Muscle of arm (tissue), 12 donors: ENCODE measurements around the gene SMIM35. TPM values are rescaled to one million over a fixed set of nuclear protein-coding genes. Genes with fewer than 3 reads are reported as not detected.

Experiments
- DNase-seq: peaks from one replicate; pipeline ENCODE4 v3.0.0-alpha.2; 2013
- polyA plus RNA-seq, 12 donors: library from polyadenylated mRNA; unstranded; fragments of 120-200 nt; gene quantifications; one replicate each; pipeline ENCODE4 v1.2.1, GENCODE V29; 2013; ENCODE audit not compliant: insufficient read length in 12 of 12

SMIM35 gene
- polyA plus RNA-seq, 12 donors = 0.11 to 0.36 (median 0.15) TPM; not detected in 4

- DNase-seq = no peak
Measured at GRCh38 chr11:118059246-118059940, 27.4 kb downstream of the SMIM35 start.

GRCh38 chr11:118058311-118059245 is 28.2 kb downstream of the SMIM35 start:
- no peak for DNase-seq

- DNase-seq = no peak
Measured at GRCh38 chr11:118057251-118058145, 29.3 kb downstream of the SMIM35 start.

GRCh38 chr11:118056806-118057205 is 30.0 kb downstream of the SMIM35 start:
- DNase-seq = no peak

GRCh38 chr11:118055966-118056365 is 30.8 kb downstream of the SMIM35 start:
- no peak for DNase-seq

GRCh38 chr11:118054712-118055640 is 31.8 kb downstream of the SMIM35 start:
- no peak for DNase-seq

GRCh38 chr11:118052581-118053206 is 34.1 kb downstream of the SMIM35 start:
- DNase-seq = no peak

- no peak for DNase-seq
Measured at GRCh38 chr11:118051611-118052461, 34.9 kb downstream of the SMIM35 start.

GRCh38 chr11:118051136-118051610 is 35.6 kb downstream of the SMIM35 start:
- no peak for DNase-seq

GRCh38 chr11:118050208-118050891 is 36.4 kb downstream of the SMIM35 start:
- no peak for DNase-seq

GRCh38 chr11:118049771-118050170 is 37.0 kb downstream of the SMIM35 start:
- DNase-seq = no peak

GRCh38 chr11:118048472-118049370 is 38.0 kb downstream of the SMIM35 start:
- no peak for DNase-seq

GRCh38 chr11:118047749-118048148 is 39.0 kb downstream of the SMIM35 start:
- DNase-seq = no peak

GRCh38 chr11:118046964-118047700 is 39.6 kb downstream of the SMIM35 start:
- no peak for DNase-seq

- DNase-seq = no peak
Measured at GRCh38 chr11:118046051-118046963, 40.5 kb downstream of the SMIM35 start.

- no peak for DNase-seq
Measured at GRCh38 chr11:118045191-118045590, 41.6 kb downstream of the SMIM35 start.
